Measurements from ENCODE around the gene SLC49A4.

SLC49A4 gene

GRCh38 chr3:122924056-122924455, 129.2 kb downstream of the SLC49A4 start:
- POLR2A ChIA-PET: no interaction called here
- CTCF ChIA-PET: no interaction called here
- no peak for DNase-seq (ENCODE audit: extremely low spot score)
- TF ChIP-seq BHLHE40 (IDR thresholded peaks at IDR 0.05; ENCODE audit: borderline replicate concordance) (no peak), CTBP1 (IDR thresholded peaks at IDR 0.05; ENCODE audit: borderline replicate concordance) (no peak), L3MBTL2 (conservative IDR thresholded peaks at IDR 0.05) (no peak), PKNOX1 (IDR thresholded peaks at IDR 0.05) (no peak), NFRKB (IDR thresholded peaks at IDR 0.05) (no peak), ARNT (IDR thresholded peaks at IDR 0.05) (no peak), FOXK2 (IDR thresholded peaks at IDR 0.05) (no peak), HDGF (IDR thresholded peaks at IDR 0.05; ENCODE audit: borderline replicate concordance) (no peak), ZNF384 (IDR thresholded peaks at IDR 0.05) (no peak), TARDBP (IDR thresholded peaks at IDR 0.05) (no peak), LEF1 (IDR thresholded peaks at IDR 0.05; ENCODE audit: borderline replicate concordance) (no peak), FOXM1 (IDR thresholded peaks at IDR 0.05; ENCODE audit: borderline replicate concordance) (no peak), FOXA1 (IDR thresholded peaks at IDR 0.05) (no peak), SP1 (IDR thresholded peaks at IDR 0.05) (no peak), ELF4 (IDR thresholded peaks at IDR 0.05) (no peak), SUZ12 (IDR thresholded peaks at IDR 0.05) (no peak)

GRCh38 chr3:122925756-122926155, 130.9 kb downstream of the SLC49A4 start:
- POLR2A ChIA-PET: interaction anchor here (1.6 kb wide), 1 partner anchor 276 kb away, joined by 4 read pairs; the partner anchor contains the start of gene SEC22A
- DNase-seq (ENCODE audit: extremely low spot score): no peak
- TF ChIP-seq FOXK2 (IDR thresholded peaks at IDR 0.05) (no peak), ZNF384 (IDR thresholded peaks at IDR 0.05) (no peak), ARNT (IDR thresholded peaks at IDR 0.05) (no peak), FOXM1 (IDR thresholded peaks at IDR 0.05; ENCODE audit: borderline replicate concordance) (no peak), ELF4 (IDR thresholded peaks at IDR 0.05) (no peak), L3MBTL2 (conservative IDR thresholded peaks at IDR 0.05) (no peak), PKNOX1 (IDR thresholded peaks at IDR 0.05) (no peak), TARDBP (IDR thresholded peaks at IDR 0.05) (no peak), NFRKB (IDR thresholded peaks at IDR 0.05) (no peak), SUZ12 (IDR thresholded peaks at IDR 0.05) (no peak), LEF1 (IDR thresholded peaks at IDR 0.05; ENCODE audit: borderline replicate concordance) (no peak), BHLHE40 (IDR thresholded peaks at IDR 0.05; ENCODE audit: borderline replicate concordance) (no peak), CTBP1 (IDR thresholded peaks at IDR 0.05; ENCODE audit: borderline replicate concordance) (no peak), HDGF (IDR thresholded peaks at IDR 0.05; ENCODE audit: borderline replicate concordance) (no peak)
- CTCF ChIA-PET: interaction anchor here (1.2 kb wide), 1 partner anchor 15 kb away, joined by 4 read pairs; no protein-coding TSS in a partner anchor

- TF ChIP-seq SUZ12 (IDR thresholded peaks at IDR 0.05) (no peak), CTBP1 (IDR thresholded peaks at IDR 0.05; ENCODE audit: borderline replicate concordance) (no peak), ARNT (IDR thresholded peaks at IDR 0.05) (no peak), HDGF (IDR thresholded peaks at IDR 0.05; ENCODE audit: borderline replicate concordance) (no peak), ELF4 (IDR thresholded peaks at IDR 0.05) (no peak), SP1 (IDR thresholded peaks at IDR 0.05) (no peak), BHLHE40 (IDR thresholded peaks at IDR 0.05; ENCODE audit: borderline replicate concordance) (no peak), FOXM1 (IDR thresholded peaks at IDR 0.05; ENCODE audit: borderline replicate concordance) (no peak), TARDBP (IDR thresholded peaks at IDR 0.05) (no peak), NFRKB (IDR thresholded peaks at IDR 0.05) (no peak), PKNOX1 (IDR thresholded peaks at IDR 0.05) (no peak), L3MBTL2 (conservative IDR thresholded peaks at IDR 0.05) (no peak), FOXA1 (IDR thresholded peaks at IDR 0.05) (no peak), LEF1 (IDR thresholded peaks at IDR 0.05; ENCODE audit: borderline replicate concordance) (no peak), FOXK2 (IDR thresholded peaks at IDR 0.05) (no peak), ZNF384 (IDR thresholded peaks at IDR 0.05) (no peak)
- DNase-seq (ENCODE audit: extremely low spot score): no peak
- POLR2A ChIA-PET: interaction anchor here (1.6 kb wide), 1 partner anchor 275 kb away, joined by 4 read pairs; the partner anchor contains the start of gene SEC22A
- CTCF ChIA-PET: interaction anchor here (0.8 to 1.2 kb wide), 2 partner anchors 14 to 16 kb away, joined by 4 read pairs; no protein-coding TSS in a partner anchor
Measured at GRCh38 chr3:122926322-122926721, 131.5 kb downstream of the SLC49A4 start.

GRCh38 chr3:122926811-122927210, 131.9 kb downstream of the SLC49A4 start:
- POLR2A ChIA-PET: interaction anchor here (1.6 kb wide), 1 partner anchor 275 kb away, joined by 4 read pairs; the partner anchor contains the start of gene SEC22A
- TF ChIP-seq L3MBTL2 (conservative IDR thresholded peaks at IDR 0.05): no peak
- TF ChIP-seq FOXA1 (IDR thresholded peaks at IDR 0.05): no peak
- no peak for TF ChIP-seq ARNT (IDR thresholded peaks at IDR 0.05)
- TF ChIP-seq HDGF (IDR thresholded peaks at IDR 0.05; ENCODE audit: borderline replicate concordance): no peak
- no peak for TF ChIP-seq SP1 (IDR thresholded peaks at IDR 0.05)
- no peak for TF ChIP-seq TARDBP (IDR thresholded peaks at IDR 0.05)
- no peak for TF ChIP-seq LEF1 (IDR thresholded peaks at IDR 0.05; ENCODE audit: borderline replicate concordance)
- TF ChIP-seq FOXM1 (IDR thresholded peaks at IDR 0.05; ENCODE audit: borderline replicate concordance): no peak
- TF ChIP-seq BHLHE40 (IDR thresholded peaks at IDR 0.05; ENCODE audit: borderline replicate concordance): no peak
- TF ChIP-seq PKNOX1 (IDR thresholded peaks at IDR 0.05): no peak
- TF ChIP-seq SUZ12 (IDR thresholded peaks at IDR 0.05): no peak
- no peak for TF ChIP-seq NFRKB (IDR thresholded peaks at IDR 0.05)
- no peak for TF ChIP-seq ELF4 (IDR thresholded peaks at IDR 0.05)
- TF ChIP-seq FOXK2 (IDR thresholded peaks at IDR 0.05): no peak
- no peak for TF ChIP-seq ZNF384 (IDR thresholded peaks at IDR 0.05)
- no peak for TF ChIP-seq CTBP1 (IDR thresholded peaks at IDR 0.05; ENCODE audit: borderline replicate concordance)
- no peak for DNase-seq (ENCODE audit: extremely low spot score)
- CTCF ChIA-PET: interaction anchor here (0.8 kb wide), 1 partner anchor 16 kb away, joined by 4 read pairs; no protein-coding TSS in a partner anchor

- CTCF ChIA-PET: no interaction called here
Measured at GRCh38 chr3:122927726-122928125, 132.9 kb downstream of the SLC49A4 start.

More at GRCh38 chr3:122927726-122928125, 132.9 kb downstream of the SLC49A4 start:
- DNase-seq (ENCODE audit: extremely low spot score): no peak
- TF ChIP-seq NFRKB (IDR thresholded peaks at IDR 0.05): no peak
- TF ChIP-seq LEF1 (IDR thresholded peaks at IDR 0.05; ENCODE audit: borderline replicate concordance): no peak
- TF ChIP-seq CTBP1 (IDR thresholded peaks at IDR 0.05; ENCODE audit: borderline replicate concordance): no peak
- TF ChIP-seq BHLHE40 (IDR thresholded peaks at IDR 0.05; ENCODE audit: borderline replicate concordance): no peak
- no peak for TF ChIP-seq HDGF (IDR thresholded peaks at IDR 0.05; ENCODE audit: borderline replicate concordance)
- no peak for TF ChIP-seq ZNF384 (IDR thresholded peaks at IDR 0.05)
- TF ChIP-seq L3MBTL2 (conservative IDR thresholded peaks at IDR 0.05): no peak
- no peak for TF ChIP-seq PKNOX1 (IDR thresholded peaks at IDR 0.05)
- no peak for TF ChIP-seq SUZ12 (IDR thresholded peaks at IDR 0.05)
- TF ChIP-seq SP1 (IDR thresholded peaks at IDR 0.05): no peak
- POLR2A ChIA-PET: no interaction called here

Data from HEK293T (cell line).